Peyer's patch (tissue), 4 donors: Measurements from ENCODE around the gene CDC25B.

Experiments
- POLR2A ChIP-seq, 2 donors: fragments of 450-650 bp; IDR thresholded peaks; one replicate each; pipeline ENCODE4 v1.5.1; 2017; ENCODE audit warnings: antibody characterized with exemption in 2 of 2, mild to moderate bottlenecking in 2 of 2, moderate library complexity in 2 of 2
- TF ChIP-seq, protein P1 (sequence below), 6 experiments: fragments of 450-650 bp in 4 of 6; fragments of 200-600 bp in 2 of 6; sonication (generic) in 1 of 6; IDR thresholded peaks; one replicate each; pipeline ENCODE4 v1.5.1; 2017 to 2019; ENCODE audit warnings: antibody characterized with exemption in 6 of 6, mild to moderate bottlenecking in 3 of 6, moderate library complexity in 1 of 6

GRCh38 chr20:3796477-3797225 lies 541 bp downstream of the CDC25B start:
- TF ChIP-seq, protein P1, sequence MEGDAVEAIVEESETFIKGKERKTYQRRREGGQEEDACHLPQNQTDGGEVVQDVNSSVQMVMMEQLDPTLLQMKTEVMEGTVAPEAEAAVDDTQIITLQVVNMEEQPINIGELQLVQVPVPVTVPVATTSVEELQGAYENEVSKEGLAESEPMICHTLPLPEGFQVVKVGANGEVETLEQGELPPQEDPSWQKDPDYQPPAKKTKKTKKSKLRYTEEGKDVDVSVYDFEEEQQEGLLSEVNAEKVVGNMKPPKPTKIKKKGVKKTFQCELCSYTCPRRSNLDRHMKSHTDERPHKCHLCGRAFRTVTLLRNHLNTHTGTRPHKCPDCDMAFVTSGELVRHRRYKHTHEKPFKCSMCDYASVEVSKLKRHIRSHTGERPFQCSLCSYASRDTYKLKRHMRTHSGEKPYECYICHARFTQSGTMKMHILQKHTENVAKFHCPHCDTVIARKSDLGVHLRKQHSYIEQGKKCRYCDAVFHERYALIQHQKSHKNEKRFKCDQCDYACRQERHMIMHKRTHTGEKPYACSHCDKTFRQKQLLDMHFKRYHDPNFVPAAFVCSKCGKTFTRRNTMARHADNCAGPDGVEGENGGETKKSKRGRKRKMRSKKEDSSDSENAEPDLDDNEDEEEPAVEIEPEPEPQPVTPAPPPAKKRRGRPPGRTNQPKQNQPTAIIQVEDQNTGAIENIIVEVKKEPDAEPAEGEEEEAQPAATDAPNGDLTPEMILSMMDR (IDR thresholded peaks at IDR 0.05), result no peak
- TF ChIP-seq POLR2A (IDR thresholded peaks at IDR 0.05), result no peak
